BJ (cell line): ENCODE measurements around the gene TRIM9. TPM values are rescaled to one million over a fixed set of nuclear protein-coding genes. Genes with fewer than 3 reads are reported as not detected.

Source experiments
- CTCF ChIA-PET: fragments of 350-600 bp; formaldehyde crosslinking; extraction: SDS; loops from one replicate; lab custom pipeline; 2021; ENCODE audit warnings: antibody characterized with exemption, inconsistent platforms; lab: Yijun Ruan, JAX
- POLR2A ChIA-PET: fragments of 300-600 bp; sonication (Branson Sonifier 250); formaldehyde crosslinking; extraction: SDS; loops from one replicate; lab custom pipeline; 2021; ENCODE audit warnings: antibody characterized with exemption; lab: Charles Lee
- DNase-seq: peaks from one replicate; pipeline ENCODE4 v3.0.0-alpha.2; 2011; ENCODE audit warnings: low read depth
- H3K27me3 ChIP-seq: 2 replicates; pipeline ENCODE4 v1.6.0; 2011; ENCODE audit warnings: low read length; ENCODE audit not compliant: control insufficient read depth, insufficient read depth
- H3K36me3 ChIP-seq: 2 replicates; pipeline ENCODE4 v1.5.1; 2011; ENCODE audit warnings: low read length; ENCODE audit not compliant: control insufficient read depth, insufficient read depth
- H3K4me3 ChIP-seq: 2 replicates; pipeline ENCODE4 v1.5.1; 2011; ENCODE audit warnings: low read depth, mild to moderate bottlenecking, control low read depth, low read length
- polyA plus RNA-seq: library from polyadenylated mRNA; depleted of rRNA; stranded (reverse); fragments of >200 nt; gene quantifications from 2 replicates; pipeline ENCODE4 v1.2.3, GENCODE V29; 2011
- TF ChIP-seq, protein P1 (sequence below): IDR thresholded peaks from 2 replicates; pipeline ENCODE4 v1.5.1; 2011; ENCODE audit warnings: low read depth, mild to moderate bottlenecking, control low read depth, inconsistent platforms, low read length, moderate library complexity; ENCODE audit not compliant: insufficient read depth

The TRIM9 gene
- polyA plus RNA-seq, 1 experiment = 0.02 TPM

DNA sequence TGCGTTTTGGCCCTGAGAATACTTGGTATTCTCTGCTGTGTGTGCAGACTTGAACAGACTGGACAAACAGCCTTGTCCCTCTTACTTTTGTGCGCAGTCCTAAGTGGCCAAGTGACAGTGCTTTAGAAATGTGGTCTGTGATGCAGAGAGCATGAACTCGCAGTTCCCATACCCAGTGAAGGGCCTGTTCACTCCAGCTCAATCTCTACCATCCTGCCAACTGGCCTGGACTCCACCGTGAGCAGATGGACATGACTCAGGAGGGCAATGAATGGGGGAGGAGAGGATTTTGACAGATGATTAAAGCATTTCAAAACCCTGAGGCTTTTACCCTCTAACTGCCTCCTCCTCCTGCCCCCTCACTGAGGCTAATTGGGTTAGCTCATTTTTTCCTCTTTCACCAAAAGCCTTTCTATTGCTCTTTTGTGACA, 88.1 kb downstream of the TRIM9 start:
- Histone ChIP-seq H3K4me3 (no peak overlapping the region), H3K27me3 (no peaks in the 10 kb centered on the region), H3K36me3 (no peaks in the 10 kb centered on the region)
- peak; percentile 41 for DNase-seq
- CTCF ChIA-PET = no interaction called here
- POLR2A ChIA-PET = no interaction called here
- TF ChIP-seq, protein P1, sequence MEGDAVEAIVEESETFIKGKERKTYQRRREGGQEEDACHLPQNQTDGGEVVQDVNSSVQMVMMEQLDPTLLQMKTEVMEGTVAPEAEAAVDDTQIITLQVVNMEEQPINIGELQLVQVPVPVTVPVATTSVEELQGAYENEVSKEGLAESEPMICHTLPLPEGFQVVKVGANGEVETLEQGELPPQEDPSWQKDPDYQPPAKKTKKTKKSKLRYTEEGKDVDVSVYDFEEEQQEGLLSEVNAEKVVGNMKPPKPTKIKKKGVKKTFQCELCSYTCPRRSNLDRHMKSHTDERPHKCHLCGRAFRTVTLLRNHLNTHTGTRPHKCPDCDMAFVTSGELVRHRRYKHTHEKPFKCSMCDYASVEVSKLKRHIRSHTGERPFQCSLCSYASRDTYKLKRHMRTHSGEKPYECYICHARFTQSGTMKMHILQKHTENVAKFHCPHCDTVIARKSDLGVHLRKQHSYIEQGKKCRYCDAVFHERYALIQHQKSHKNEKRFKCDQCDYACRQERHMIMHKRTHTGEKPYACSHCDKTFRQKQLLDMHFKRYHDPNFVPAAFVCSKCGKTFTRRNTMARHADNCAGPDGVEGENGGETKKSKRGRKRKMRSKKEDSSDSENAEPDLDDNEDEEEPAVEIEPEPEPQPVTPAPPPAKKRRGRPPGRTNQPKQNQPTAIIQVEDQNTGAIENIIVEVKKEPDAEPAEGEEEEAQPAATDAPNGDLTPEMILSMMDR = no peak

DNA sequence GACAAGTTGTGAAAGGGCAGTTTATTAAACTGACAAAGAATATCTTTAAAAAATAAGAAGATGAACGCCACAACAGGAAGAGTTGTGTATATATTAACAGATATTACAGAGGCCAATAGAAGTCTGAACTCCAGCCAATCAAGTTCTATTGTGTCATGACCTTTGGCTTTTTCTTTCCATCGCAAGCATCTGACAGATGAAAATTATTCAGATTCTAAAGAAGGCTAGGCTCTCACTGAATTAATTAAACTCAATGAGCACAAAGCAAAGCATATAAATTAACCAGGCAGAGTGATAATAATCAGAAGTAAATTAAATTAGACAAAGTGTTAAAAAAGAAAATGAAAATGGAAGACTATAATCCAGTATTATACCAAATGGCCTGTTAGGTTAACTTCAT, 88.6 kb downstream of the TRIM9 start:
- TF ChIP-seq, protein P1 = no peak
- no peak for DNase-seq
- CTCF ChIA-PET = no interaction called here
- Histone ChIP-seq H3K4me3 (no peak overlapping the region), H3K36me3 (no peaks in the 10 kb centered on the region), H3K27me3 (no peaks in the 10 kb centered on the region)
- POLR2A ChIA-PET = no interaction called here

DNA sequence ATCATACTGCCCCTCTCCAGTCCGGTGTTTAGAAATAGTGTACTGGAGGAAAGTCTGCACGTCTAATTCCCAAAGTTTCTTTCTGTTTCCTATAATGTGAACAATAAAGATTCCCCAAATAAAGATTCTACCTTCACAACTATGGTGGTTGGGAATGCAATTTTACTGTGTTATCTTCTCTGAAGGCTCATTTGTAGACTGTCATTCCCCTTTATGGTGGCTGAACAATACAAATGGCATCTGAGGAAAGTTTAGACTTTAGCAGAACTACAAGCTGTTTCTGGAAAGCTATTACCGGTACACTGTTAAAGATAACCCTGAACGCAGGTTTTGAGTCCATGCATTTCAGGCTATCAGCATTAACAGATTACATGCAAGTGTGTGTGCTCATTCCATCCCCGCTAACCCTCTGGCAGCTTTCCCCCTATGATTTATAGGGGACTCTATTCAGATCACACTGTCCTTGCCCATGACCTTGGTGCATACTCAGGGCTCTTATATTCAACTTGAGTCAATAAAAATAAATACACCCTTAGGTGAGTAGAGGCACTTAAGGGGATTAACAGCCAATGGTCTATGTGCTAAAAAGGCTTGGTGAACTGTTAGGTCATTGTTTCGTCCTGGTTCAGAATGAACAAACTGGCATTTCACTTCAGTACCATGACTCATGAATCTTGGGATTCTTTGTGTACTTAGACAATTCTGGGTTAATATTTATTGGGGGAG, 89.9 kb downstream of the TRIM9 start:
- Histone ChIP-seq H3K36me3 (no peaks in the 10 kb centered on the region), H3K27me3 (no peaks in the 10 kb centered on the region; the same call in 1 of the 2 replicates), H3K4me3 (no peak overlapping the region)
- ChIA-PET POLR2A (no interaction called here), CTCF (no interaction called here)
- TF ChIP-seq, protein P1 = no peak
- no peak for DNase-seq

DNA sequence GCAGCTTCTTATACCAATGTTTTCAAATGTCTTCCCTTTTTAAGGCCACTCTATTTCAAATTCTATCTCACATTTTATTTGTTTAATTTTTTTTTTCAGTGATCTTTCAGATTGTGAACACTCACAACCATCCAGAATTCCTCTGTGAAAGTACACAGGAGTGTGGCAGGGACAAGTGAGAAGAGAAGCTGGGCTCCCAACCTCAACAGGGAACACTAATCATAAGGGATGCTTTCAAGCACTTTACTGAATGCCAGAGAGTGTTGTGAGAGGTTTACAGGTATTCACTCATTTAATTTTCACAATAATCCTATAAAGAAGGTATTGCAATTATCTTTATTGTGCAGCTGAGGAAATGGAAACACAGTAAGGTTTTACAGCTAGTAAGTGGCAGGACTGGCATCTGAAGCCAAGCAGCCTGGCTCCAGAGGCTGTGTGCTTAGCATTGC, 90.5 kb downstream of the TRIM9 start:
- H3K4me3 ChIP-seq = no peak overlapping the region
- H3K36me3 ChIP-seq = no peaks in the 10 kb centered on the region
- no peaks in the 10 kb centered on the region; the same call in 1 of the 2 replicates for H3K27me3 ChIP-seq
- ChIA-PET CTCF (interaction anchor here (0.6 to 0.7 kb wide), 2 partner anchors 14 to 23 kb away, joined by 3 to 5 read pairs; no protein-coding TSS in a partner anchor), POLR2A (no interaction called here)
- no peak for DNase-seq
- TF ChIP-seq, protein P1 = no peak

DNA sequence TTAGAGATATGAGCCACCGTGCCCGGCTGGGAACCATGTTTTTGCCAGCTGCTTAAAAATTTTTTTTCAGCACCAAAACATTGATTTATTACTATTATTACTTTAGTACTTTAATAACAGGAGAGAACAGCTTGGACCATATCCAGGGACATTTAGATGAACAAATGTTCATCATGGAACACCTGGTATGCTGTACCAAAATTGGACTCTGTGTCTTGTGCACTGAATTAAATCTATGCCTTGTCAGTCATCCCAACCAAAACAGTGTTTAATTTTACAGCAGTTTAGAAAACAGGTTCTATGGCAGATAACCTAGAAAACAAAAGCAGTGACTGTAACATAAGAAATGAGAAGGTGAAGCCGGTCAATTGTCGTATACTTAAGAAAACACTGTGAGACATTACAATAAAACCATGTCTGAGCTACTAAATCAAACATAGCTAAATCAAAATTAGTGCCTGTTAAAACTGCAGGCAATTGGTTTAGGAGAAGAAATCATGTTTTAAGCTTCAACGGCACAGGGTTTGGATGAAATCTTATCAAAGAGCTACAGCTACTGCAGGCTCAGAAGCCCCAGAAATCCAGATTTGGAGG, 92.4 kb downstream of the TRIM9 start:
- H3K27me3 ChIP-seq = no peaks in the 10 kb centered on the region; the same call in 1 of the 2 replicates
- TF ChIP-seq, protein P1 = no peak
- CTCF ChIA-PET = interaction anchor here (0.9 kb wide), 1 partner anchor 39 kb away, joined by 3 read pairs; no protein-coding TSS in a partner anchor
- no peak overlapping the region for H3K4me3 ChIP-seq
- POLR2A ChIA-PET = no interaction called here
- H3K36me3 ChIP-seq = no peaks in the 10 kb centered on the region
- no peak for DNase-seq
